Putamen (tissue), 1 donor: ENCODE measurements around the gene MTERF4.
A peak's percentile ranks its signal among the peaks of the same experiment; 100 is the strongest.
"Not testable (repeated sequence)": the region's sequence is repeated elsewhere in the genome, so short reads cannot be mapped to it uniquely, and the experiment has no call there.

Experiments used
- DNase-seq: peaks from one replicate; pipeline ENCODE4 v3.0.0-alpha.2; 2016; ENCODE audit warnings: low spot score

The MTERF4 gene

DNA sequence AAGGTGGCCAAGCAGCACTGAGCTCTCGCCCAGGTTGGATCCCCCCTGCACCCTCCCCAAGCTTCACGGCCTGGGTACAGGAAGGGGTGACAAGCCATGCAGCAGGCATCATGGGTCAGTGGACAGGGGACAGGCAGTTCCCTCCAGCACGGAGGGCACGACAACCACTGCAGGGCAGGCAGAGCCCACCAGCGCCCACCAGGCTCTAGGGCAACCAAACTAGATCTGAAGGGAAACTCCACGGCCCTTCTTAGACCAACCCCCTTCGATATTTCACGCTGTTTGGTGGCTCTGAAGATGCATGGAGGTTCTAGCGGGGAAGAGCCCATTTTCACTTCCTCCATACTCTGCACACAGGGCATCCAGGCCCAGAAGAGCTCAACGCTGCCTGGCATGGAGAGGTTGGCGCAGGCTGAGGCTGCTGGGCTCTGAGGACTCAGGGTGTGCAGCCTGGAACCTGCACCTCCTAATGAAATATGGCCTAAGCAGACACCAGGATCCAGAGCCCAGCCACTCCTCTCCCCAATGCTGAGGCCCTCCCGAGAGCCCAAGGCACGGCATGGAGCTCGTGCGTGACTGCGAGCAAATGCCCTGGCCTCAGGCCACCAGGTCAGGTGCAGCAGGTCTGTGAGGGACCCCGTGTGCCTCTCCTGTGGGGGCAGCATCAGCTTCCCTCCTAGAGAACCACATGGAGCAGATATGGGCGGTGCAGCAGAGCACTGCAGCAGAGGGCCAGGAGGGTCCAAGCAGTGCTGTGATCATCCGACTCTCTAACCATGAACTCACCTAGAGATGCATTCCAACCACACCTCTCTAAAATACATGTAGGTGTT is 8.7 kb upstream of the MTERF4 start:
- DNase-seq, result no peak

DNA sequence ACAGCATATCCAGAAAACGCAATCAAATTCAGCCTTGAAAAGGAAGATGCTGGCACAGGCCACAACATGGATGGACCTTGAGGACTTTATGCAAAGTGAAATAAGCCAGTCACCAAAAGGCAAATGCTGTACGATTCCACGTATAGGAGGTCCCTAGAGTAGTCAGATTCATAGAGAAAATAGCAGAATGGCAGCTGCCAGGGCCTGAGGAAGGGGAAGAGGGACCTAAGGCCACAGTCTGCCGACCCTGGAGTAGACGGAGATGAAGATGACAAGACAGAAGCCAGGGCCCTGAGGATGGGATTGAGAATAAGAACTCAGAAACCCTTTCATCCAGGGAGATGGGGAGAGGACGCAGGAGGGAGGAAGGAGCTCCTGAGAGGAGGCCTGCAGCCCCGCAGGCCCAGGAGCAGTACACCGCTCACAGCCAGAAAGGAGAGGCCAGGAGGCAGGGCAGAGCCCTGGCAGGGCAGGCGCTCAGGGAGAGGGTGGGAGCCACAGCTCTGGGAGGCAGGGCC is 8.1 kb upstream of the MTERF4 start:
- DNase-seq, result no peak

DNA sequence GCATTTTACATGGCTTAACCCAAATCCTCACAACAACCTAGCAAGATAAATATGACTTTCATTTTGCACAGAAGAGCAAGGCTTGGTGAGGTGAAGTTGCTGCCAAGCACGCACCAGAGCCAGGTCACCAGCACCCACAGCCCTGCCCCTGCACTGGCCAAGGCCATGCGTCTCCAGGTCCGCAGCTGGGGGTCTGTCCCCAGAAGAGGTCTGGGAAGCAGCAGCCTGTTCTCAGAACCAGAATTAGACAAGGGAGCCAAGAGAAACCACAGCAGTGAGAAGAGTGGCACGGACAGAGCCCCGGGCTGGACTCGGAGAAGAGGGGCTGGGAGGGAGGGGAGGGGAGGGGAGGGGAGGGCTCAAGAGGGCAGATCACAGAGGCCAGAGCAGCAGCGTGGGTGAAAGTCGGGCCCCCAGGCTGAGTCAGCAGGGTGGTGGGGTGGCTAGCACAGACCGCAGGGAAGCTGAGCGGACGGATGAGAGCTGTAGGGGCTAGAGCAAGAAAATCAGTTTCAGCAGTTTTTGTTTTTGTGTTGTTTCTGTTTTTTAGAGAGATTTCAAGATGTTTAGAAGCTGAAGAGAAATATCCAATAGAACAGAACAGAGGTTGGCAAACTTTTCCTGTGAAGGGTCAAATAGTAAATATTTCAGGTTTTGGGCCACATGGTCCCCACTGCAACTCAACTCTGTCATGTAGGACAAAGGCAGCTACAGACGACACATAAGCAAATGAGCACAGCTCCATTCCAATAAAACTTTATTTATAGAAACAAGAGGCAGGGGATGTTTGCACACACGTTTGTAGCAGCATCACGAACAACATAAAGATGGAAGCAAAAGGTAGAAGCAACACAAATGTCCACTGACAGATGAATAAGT is 7.4 kb upstream of the MTERF4 start:
- no peak for DNase-seq

DNA sequence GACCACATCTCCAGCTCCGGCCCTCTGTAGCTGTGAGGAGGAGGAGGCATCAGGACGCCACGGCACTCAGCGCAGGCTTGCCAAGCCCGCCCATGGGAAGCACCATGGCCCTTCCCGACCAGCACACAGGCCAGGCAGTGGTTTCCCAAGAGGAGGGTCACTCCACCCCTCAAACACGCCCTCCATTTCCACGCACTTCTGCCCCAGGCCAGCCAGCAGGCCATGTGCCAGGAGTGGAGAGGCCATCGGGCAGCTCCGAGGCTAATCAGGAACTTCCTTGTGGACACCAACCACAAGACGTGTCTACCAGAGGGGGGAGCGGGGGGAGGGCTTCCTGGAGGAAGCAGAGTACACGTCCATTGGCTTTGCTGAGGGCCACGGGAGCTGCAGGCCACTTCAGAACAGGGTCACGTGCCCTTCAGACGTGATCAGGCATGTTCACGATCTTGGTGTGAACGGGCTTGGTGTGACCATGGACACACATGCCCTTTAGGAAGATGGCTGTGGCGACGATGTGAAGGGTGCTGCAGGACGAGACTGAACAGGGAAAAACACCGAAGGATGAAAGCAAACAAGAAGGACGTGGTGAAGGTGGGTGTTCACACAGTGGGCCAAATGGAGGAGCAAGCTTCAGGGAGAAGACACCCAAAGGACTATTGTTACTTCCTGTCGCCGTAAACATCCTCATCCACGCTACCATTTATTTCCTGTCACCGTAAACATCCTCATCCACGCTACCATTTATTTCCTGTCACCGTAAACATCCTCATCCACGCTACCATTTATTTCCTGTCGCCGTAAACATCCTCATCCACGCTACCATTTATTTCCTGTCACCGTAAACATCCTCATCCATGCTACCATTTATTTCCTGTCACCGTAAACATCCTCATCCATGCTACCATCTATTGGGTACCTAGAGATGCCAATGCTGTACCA is 6.5 kb upstream of the MTERF4 start:
- DNase-seq, result no peak

DNA sequence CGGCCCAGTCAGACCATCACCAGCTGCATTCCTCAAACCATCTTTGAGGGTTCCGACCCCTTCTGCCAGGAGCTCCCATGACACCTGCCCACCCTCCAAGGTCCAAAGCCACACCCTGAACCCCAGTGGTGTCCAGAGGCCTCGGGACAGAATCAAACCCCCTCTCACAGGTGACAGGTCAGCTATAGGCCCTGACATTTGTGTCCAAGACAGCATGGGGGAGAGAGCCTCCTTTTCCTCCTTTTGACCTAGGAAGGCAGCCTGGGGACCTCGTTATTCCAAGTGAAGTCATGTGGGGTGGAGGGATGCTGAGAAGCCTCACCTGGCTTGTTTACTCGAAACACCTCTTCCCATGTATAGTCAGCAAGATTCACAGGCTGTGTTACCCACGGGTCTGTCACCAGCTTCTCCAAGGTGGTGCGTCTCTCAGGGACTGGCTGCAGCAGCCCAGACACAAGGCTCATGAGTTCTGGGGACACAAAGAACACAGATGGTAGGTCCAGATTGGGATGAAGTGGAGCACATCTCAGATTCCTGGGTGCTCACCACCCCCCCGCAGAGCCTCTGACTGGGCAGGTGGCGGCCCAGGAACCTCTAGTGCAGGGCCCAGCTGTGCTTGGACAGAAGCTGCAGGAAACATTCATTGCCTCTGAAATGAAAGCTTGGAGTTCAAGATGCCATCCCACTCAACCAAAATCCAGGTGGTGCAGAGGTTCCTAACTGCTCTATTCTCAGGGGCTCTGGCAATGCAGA is 5.1 kb upstream of the MTERF4 start:
- no peak for DNase-seq

DNA sequence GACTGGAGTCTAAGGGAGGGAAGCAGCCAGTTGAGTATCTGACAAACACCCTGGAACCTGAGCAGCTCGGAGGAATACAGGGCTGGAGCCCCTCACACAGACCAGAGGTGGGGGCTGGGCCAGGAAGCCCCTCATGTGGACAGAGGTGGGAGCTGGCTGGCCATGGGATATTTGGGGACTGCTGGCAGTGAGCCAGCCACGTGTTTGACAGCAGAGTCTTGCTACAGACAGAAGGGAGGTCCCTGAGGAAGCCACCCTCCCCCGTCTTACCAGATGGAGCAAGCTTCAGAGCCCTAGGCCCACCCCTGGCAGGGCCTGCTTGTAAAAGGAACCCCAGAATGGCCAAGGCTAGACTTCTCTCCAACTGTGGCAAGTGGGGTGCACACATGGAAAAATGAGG is 3.6 kb upstream of the MTERF4 start:
- no peak for DNase-seq

DNA sequence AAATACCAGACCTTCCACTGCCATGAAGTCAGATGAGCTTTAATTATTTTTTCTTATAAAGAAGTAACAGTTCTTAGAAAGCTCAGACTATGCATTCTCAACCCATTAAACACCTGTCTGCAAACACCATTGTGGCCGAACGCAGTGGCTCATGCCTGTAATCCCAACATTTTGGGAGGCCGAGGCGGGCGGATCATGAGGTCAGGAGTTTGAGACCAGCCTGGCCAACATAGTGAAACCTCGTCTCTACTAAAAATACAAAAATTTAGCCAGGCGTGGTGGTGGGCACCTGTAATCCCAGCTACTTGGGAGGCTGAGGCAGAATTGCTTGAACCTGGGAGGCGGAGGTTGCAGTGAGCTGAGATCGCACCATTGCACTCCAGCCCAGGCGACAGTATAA is 2.5 kb upstream of the MTERF4 start:
- not testable (repeated sequence) for DNase-seq

DNA sequence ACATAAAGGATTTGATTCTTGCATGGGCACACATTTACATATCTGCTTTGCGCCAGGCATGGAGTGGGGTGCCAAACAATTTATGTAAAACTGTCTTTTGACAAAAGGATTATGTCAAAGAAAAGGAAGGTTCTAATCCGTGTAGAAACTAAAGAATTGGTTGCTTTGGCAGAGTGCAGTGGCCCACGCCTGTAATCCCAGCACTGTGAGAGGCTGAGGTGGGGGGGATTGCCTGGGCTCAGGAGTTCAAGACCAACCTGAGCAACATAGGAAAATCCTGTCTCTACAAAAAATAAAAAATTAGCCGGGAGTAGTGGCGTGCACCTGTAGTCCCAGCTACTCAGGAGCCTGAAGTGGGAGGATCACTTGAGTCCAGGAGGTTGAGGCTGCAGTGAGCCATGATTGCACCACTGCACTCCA is 1.1 kb upstream of the MTERF4 start:
- no peak for DNase-seq

DNA sequence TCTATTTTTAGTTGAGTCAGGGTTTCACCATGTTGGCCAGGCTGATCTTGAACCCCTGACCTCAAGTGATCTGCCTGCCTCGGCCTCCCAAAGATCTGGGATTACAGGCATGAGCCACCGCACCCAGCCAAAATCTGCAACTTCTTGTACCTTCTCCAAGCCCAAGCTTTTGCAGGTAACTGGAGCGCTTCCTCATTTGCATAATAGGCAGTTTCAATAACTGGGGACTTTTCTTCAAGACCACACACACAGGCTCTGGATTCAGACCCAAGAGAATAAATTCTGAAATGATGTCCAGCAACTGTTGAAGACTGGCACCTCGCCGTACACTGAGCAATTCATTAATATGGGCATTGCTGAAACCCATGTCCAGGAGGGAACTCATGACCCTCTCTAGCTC is 2.8 kb downstream of the MTERF4 start:
- no peak for DNase-seq

DNA sequence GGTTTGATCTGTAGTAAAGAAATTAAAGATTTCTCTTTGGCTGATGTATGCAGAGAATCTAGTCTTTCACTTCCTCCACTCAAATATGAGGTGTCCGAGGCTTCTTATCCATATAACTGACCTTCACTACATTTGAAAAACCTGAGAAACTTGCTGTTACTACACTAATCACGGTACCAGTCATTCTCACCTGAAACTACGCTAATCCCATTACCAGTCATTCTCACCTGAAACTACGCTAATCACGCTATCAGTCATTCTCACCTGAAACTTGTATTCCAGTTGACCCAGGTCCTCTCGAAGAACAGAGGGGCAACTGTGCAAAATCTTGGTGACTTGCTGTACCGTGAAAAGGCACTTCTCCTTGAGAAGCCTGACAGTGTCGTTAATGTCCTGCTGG is 5.1 kb downstream of the MTERF4 start:
- no peak for DNase-seq

DNA sequence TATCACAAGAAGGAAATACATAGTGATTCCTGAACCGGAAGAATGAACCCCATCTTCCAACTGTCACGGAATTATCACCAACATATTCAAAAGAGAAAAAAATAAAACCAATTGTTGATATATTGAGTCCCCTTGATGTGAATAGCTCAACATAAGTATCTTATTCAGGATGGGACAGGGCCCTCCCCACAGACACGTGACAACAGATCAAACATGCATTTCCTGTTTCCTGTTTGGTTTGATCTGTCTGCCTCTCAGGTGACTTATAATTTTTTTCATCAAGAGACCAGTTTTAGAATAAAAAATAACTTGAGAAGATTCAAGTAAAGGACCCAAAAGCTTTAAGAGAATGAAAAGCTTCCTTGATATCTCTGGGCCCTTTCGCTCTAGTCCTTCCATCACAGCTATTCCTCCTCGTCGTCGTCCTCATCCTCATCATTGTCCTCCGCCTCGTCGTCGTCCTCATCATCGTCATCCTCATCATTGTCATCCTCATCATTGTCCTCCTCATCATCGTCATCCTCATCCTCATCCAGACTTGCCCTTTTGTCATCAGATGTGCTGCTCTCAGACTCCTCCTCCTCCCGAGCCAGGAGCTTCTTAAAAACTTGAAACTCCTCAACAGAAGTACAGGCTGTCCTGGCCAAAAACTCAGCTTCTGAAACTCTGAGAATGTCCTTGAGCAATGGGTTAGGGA is 6.3 kb downstream of the MTERF4 start:
- no peak for DNase-seq

DNA sequence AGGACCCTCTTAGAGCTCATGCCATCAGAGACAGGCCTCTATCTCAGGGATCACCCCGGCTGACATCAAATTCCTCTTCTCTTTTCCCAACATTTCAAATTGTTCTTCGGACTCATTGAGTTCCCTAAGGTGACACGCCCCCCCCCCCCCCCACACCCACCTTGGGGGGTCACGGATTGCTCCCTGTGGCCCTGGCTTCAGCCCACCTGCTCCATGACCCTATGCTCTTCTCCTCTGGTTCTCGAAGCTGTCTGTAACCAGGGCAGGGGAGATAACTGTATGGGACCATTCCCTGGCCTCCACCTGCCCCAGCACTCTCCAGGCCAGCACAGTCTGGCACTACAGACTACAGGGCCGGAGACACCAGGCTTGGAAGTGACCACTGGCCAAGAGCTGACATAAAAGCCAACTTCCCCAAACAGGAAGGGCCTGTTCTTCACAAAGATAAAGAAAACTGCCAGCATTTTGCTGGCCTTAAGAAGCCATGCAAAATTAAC is 7.1 kb downstream of the MTERF4 start:
- no peak for DNase-seq

DNA sequence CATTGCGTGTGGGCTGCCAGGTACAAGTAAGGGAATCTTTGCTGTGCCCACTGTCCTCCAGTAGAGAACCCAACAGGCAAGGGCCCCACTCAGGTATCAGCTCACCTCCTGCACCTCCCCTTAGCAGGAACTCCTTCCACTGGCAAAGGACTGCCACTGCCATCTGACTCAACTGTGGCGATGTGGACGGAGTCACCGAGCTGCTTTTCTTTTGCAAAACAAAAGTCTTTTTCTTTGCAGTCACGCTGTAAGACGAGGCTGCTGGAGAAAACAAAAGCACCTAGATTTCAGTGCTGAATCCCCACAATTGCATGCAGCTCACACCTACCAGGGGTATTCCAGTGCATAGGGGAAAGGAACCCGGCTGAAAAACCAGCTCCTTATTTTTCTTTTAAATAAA is 7.9 kb downstream of the MTERF4 start:
- DNase-seq, result no peak

DNA sequence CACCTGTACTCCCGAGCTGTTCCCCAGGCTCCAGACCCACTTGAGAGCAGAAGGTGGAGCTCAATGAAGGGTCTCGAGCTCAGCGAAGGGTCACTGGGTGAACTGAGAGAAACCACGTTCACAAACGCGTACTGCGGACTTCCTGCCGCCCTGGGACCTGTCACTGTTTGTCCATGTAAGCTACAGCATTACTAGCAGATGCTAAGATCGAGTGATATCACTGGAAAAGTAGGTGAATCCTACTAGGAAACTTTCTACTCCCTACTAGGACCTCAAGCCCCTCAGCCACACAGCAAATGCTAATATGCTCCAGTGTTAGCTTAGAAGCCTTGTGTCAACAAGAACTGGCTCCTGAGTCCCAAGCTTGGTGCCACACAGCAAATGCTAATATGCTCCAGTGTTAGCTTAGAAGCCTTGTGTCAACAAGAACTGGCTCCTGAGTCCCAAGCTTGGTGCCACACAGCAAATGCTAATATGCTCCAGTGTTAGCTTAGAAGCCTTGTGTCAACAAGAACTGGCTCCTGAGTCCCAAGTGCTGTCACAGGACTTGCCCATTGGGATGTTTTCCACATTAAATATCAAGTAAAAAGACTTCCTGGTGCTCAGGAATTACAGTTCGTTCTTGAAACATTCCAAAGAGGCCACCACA is 8.8 kb downstream of the MTERF4 start:
- not testable (repeated sequence) for DNase-seq

DNA sequence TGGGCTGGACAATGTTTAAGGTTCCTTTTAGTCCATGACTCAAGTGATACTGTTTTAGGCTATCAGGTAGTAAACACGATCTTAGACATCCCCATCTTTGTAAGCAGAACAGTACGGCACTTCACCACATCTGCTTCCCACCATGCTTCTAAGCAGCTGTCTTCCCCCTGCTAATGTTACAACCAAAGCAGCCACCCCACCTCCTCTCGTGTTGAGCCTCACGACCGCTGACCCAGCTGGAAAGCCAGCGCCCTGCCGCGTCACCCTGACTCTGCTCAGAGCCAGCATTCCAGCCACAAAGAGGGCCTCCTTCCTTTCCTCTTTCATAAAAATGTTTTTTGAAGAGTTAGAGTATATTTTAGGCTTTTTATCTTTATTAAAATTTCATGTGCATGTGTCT is 9.4 kb downstream of the MTERF4 start:
- no peak for DNase-seq

DNA sequence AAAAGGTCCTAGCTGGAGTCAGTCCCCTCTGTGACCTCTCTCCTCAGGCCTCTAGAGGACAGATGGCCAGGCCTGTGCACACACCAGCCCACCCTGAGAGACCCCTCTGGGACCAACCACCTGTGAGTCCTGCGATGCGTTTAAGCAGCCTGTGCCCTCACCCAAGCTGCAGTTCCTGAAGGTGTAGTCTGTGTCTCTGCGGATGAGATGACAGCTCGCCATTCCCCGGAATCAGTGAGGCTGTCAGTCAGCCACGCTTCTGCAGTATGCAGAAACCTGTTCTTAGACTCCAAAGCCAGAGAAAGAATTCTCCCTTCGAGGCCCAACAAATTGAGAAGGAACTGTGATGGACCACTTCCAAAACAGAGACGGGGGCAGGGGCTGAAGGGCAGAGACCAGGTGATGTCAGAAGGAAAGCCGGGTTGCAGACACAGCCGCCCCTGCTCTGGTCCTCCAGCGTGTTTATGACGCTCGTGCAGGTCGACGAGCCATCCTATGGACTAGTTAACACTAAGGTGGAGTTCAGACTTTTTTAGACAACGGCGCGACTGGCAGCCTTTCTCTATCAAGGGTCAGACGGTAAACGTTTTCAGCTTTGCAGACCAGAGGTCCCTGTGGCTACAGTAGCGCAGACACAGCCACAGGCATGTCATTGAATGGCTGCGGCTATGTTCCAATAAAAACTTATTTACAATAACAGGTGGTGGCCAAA is 10.2 kb downstream of the MTERF4 start:
- DNase-seq, result no peak

DNA sequence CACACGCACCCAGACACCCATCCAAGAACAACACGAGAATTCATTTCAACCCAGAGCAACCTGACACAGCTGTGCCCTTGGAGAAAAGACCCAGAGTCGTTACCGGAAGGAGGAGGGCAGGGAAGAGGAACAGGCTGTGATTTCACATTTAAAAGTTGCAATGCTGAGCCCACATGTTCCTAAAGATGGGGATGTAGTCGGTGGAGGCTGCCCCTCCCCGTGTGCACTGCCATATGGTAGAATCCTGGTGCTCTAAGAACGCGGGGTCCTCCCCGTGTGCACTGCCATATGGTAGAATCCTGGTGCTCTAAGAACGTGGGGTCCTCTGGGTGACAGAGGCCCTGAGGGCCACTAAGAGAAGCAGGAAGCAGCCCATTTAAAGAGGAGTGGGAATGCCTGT is 10.9 kb downstream of the MTERF4 start:
- peak; percentile 15 for DNase-seq

DNA sequence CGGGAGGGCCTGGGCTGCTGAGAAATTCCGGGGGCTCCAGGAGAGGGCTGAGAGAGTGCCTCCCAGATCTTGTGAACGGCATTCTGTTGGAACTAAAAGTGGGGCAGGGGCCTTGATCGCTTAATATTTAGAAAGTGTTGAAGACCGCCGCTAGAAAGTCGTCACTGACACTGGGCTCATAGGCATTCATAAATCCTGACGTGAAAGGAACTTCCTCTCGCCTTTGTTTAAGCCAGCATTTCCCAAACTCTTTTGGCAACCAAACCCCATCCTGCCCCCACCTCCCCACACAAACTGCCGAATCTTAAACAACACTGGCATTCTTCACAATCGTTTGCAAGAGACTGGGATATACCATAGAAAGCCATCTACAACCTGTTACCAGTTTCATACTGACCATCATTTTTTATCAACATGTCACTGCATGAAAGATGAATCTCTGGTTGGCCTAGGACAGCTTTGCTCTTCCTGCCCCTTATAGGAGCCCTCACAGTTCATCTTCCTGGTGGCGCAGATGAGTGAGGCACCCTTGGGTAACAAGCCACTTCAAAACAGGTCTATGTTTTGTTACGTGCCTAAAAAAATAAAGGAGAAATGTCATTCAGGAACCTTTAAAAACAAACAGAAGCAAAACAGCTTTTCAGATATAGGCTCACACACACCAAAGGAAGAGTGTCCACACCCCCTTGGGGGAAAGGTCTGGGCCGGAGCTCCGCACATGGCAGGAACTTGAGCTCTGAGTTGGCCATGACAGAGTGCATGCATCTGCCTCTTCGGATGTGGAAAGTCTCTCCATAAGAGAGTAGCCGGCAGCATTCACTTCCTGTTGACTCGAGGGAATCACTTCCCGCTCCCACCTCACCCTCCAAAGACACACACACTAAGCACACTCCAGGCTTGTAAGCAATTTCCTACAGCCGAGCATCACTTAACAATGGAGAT is 13.0 kb downstream of the MTERF4 start:
- no peak for DNase-seq
